ENCODE results near the gene TRAPPC2. TPM values are rescaled to one million over a fixed set of nuclear protein-coding genes. Genes with fewer than 3 reads are reported as not detected.

The TRAPPC2 gene
- total and polyA plus RNA-seq, 9 of the 15 experiments (the other 6 are each of a cell fraction or from before 2014, with no cell fraction given): 10.3 to 30.6 (median 18.6) TPM

GRCh38 chrX:13666836-13667235 lies 67.6 kb downstream of the TRAPPC2 start (continued):
- TF ChIP-seq XRCC5 (IDR thresholded peaks at IDR 0.05; ENCODE audit: low read depth, low read length): no peak
- TF ChIP-seq RBM39 (optimal IDR thresholded peaks at IDR 0.05; ENCODE audit: low read depth, low read length): no peak
- no peak for TF ChIP-seq CAMTA2 (CRISPR knock-in tag; conservative IDR thresholded peaks at IDR 0.05)
- TF ChIP-seq SMAD4 (CRISPR knock-in tag; conservative IDR thresholded peaks at IDR 0.05): no peak
- no peak for TF ChIP-seq ID3 (CRISPR knock-in tag; IDR thresholded peaks at IDR 0.05)
- no peak for TF ChIP-seq ID3 (tag; IDR thresholded peaks at IDR 0.05)
- TF ChIP-seq NFIC (IDR thresholded peaks at IDR 0.05): no peak
- no peak for TF ChIP-seq ELF1 (tag; IDR thresholded peaks at IDR 0.05)
- no peak for TF ChIP-seq CREB1 (IDR thresholded peaks at IDR 0.05)
- no peak for TF ChIP-seq CREB1 (CRISPR knock-in tag; IDR thresholded peaks at IDR 0.05)
- TF ChIP-seq E2F5 (CRISPR knock-in tag; IDR thresholded peaks at IDR 0.05): no peak

- CTCF ChIA-PET (ENCODE audit: low intra/inter-chr PET ratio): no interaction called here
- in situ Hi-C loops (cut with MboI) (loop anchor here (25.0 kb wide), 1 partner anchor 702 kb away; no protein-coding TSS in a partner anchor), intact Hi-C loops (cut with micrococcal nuclease) (no loop called here)
- Histone ChIP-seq H3K4me3 (no peak overlapping the region), H3K9me3 (replicated peaks; ENCODE audit: control insufficient read depth, insufficient read depth, low read depth, low read length) (no peaks in the 10 kb centered on the region), H2AFZ (ENCODE audit: low read depth, low read length) (no peak overlapping the region), H3K27me3 (ENCODE audit: control insufficient read depth in 2 of 2, insufficient read depth in 2 of 2, low read length in 2 of 2) (no peaks in the 10 kb centered on the region), H3K27ac (ENCODE audit: extremely low read depth, low read depth, low read length) (no peak overlapping the region), H4K20me1 (replicated peaks; ENCODE audit: control insufficient read depth, insufficient read depth, low read length) (no peaks in the 10 kb centered on the region), H3K4me2 (ENCODE audit: insufficient read depth, low read length) (no peak overlapping the region), H3K79me2 (ENCODE audit: control insufficient read depth, insufficient read depth, low read length) (no peaks in the 10 kb centered on the region), H3K4me1 (replicated peaks in 1 of 2; ENCODE audit: control insufficient read depth in 2 of 2, insufficient read depth in 2 of 2, low read length in 2 of 2) (no peaks in the 10 kb centered on the region; a peak in 1 of 5 replicates), H3K9me1 (ENCODE audit: control insufficient read depth, insufficient read depth, low read length) (no peaks in the 10 kb centered on the region), H3K36me3 (ENCODE audit: control insufficient read depth, insufficient read depth, low read length) (peaks cover 13% of the 10 kb centered on the region; the same call in 2 of the 3 replicates), H3K9ac (ENCODE audit: insufficient read depth in 1 of 2, low read depth in 2 of 2, low read length in 2 of 2) (no peak overlapping the region)
- POLR2A ChIA-PET: no interaction called here
- FAIRE-seq (no peak), ATAC-seq (no peak), DNase-seq (ENCODE audit: extremely low read depth in 1 of 4, low spot score in 3 of 4) (no peak)
- BruUV-seq (replicated peaks): no TSS peak
- WGBS (ENCODE audit: insufficient coverage, low coverage, missing lambda C conversion rate): 33% methylated on average over 1 of the region's 3 CpGs
- TF ChIP-seq ZNF282 (CRISPR knock-in tag; IDR thresholded peaks at IDR 0.05): no peak
- no peak for TF ChIP-seq PBX2 (CRISPR knock-in tag; IDR thresholded peaks at IDR 0.05; ENCODE audit: low read depth)
- no peak for TF ChIP-seq PBX2 (tag; conservative IDR thresholded peaks at IDR 0.05; ENCODE audit: low read depth)
- TF ChIP-seq ZNF354B (CRISPR knock-in tag; IDR thresholded peaks at IDR 0.05): no peak
- no peak for TF ChIP-seq CBX1 (IDR thresholded peaks at IDR 0.05; ENCODE audit: low read depth)
- TF ChIP-seq BRF1 (IDR thresholded peaks at IDR 0.05; ENCODE audit: borderline replicate concordance, extremely low read depth, insufficient read length): no peak
- no peak for TF ChIP-seq SFPQ (IDR thresholded peaks at IDR 0.05; ENCODE audit: low read depth, low read length)
Measured at GRCh38 chrX:13664020-13664419, 70.4 kb downstream of the TRAPPC2 start.

Measured in K562 (cell line).